Mucosa of descending colon (tissue), 3 donors: ENCODE data around the gene NARS2. TPM values are rescaled to one million over a fixed set of nuclear protein-coding genes. Genes with fewer than 3 reads are reported as not detected.
A peak's percentile ranks its signal among the peaks of the same experiment; 100 is the strongest.

Source experiments
- ATAC-seq: fragments of 200-7000 bp; cut with Tn5 transposase; one replicate; pipeline ENCODE4 v1.9.1; 2020; ENCODE audit warnings: mild to moderate bottlenecking, moderate library complexity
- DNase-seq, 3 donors: peaks; one replicate each; pipeline ENCODE4 v3.0.0-alpha.2; 2020
- H3K36me3 ChIP-seq: fragments of 200-600 bp; one replicate; pipeline ENCODE4 v1.8.0; 2021; ENCODE audit warnings: low read depth, mild to moderate bottlenecking
- H3K4me1 ChIP-seq: fragments of 200-600 bp; one replicate; pipeline ENCODE4 v1.8.0; 2021; ENCODE audit warnings: low read depth, mild to moderate bottlenecking
- H3K4me3 ChIP-seq: fragments of 200-600 bp; one replicate; pipeline ENCODE4 v1.8.0; 2021; ENCODE audit warnings: mild to moderate bottlenecking
- H3K9me3 ChIP-seq: fragments of 200-600 bp; one replicate; pipeline ENCODE4 v1.8.0; 2021; ENCODE audit warnings: mild to moderate bottlenecking
- intact Hi-C, 2 donors: fragments of 100-400 bp; cut with DNase I in 1 of 2; cut with micrococcal nuclease in 1 of 2; formaldehyde crosslinking; loops; one replicate each; pipeline versions ENCODE4 v1.11.0 to v1.11.1; 2022; cut with DNase I, micrococcal nuclease
- total RNA-seq, 3 donors: library from RNA; stranded (reverse); fragmentation: NEBNext Ultra II Directional in 2 of 3; extraction: Animal tissue kit (Norgen Biotek cat#: 25700) in 2 of 3; gene quantifications; one replicate each; pipeline versions ENCODE4 v1.2.1 to v1.2.4, GENCODE V29; 2021 to 2023
- TF ChIP-seq, protein P1 (sequence below): fragments of 200-600 bp; IDR thresholded peaks from one replicate; pipeline ENCODE4 v1.8.0; 2022; ENCODE audit warnings: antibody characterized with exemption, mild to moderate bottlenecking
- donor health status: DM: no; HTN: no; CAD: no; lungs with moderate emphysema.
- donor health status: DM: no; HTN: no; CAD: no.
- donor health status: DM: no; HTN: yes; CAD: no.

NARS2 gene
- total RNA-seq, 3 donors from 2014 or later = 13.1 to 14.0 (median 13.2) TPM

DNA sequence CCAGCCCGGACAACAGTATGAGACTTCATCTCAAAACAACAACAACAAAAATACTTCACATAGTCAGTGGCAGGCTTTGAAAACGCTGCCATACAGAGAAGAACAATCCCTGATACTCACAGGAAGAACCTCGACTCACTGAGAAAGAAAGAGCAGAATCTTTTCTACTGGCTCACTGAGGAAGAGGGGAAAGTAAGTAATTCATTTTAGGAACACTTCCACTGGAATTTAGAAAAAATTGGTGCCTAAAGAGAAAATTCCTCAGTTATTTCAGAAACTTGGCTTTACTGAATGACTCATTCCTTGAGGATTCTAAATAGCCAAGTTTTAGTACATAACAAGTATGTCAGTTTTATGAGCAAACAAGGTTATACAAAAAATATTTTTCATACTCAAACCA lies 12.3 kb downstream of the NARS2 start:
- intact Hi-C loops = loop anchor here in 1 of 2 donors (5.0 to 10.0 kb wide), 2 partner anchors 145 to 338 kb away; partner anchors contain the start of gene GAB2
- ATAC-seq (no peak), DNase-seq (no peak)
- TF ChIP-seq, protein P1, sequence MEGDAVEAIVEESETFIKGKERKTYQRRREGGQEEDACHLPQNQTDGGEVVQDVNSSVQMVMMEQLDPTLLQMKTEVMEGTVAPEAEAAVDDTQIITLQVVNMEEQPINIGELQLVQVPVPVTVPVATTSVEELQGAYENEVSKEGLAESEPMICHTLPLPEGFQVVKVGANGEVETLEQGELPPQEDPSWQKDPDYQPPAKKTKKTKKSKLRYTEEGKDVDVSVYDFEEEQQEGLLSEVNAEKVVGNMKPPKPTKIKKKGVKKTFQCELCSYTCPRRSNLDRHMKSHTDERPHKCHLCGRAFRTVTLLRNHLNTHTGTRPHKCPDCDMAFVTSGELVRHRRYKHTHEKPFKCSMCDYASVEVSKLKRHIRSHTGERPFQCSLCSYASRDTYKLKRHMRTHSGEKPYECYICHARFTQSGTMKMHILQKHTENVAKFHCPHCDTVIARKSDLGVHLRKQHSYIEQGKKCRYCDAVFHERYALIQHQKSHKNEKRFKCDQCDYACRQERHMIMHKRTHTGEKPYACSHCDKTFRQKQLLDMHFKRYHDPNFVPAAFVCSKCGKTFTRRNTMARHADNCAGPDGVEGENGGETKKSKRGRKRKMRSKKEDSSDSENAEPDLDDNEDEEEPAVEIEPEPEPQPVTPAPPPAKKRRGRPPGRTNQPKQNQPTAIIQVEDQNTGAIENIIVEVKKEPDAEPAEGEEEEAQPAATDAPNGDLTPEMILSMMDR = no peak
- no peaks in the 10 kb centered on the region for H3K36me3 ChIP-seq
- H3K4me1 ChIP-seq = peaks cover 21% of the 10 kb centered on the region
- no peak overlapping the region for H3K4me3 ChIP-seq
- no peaks in the 10 kb centered on the region for H3K9me3 ChIP-seq

DNA sequence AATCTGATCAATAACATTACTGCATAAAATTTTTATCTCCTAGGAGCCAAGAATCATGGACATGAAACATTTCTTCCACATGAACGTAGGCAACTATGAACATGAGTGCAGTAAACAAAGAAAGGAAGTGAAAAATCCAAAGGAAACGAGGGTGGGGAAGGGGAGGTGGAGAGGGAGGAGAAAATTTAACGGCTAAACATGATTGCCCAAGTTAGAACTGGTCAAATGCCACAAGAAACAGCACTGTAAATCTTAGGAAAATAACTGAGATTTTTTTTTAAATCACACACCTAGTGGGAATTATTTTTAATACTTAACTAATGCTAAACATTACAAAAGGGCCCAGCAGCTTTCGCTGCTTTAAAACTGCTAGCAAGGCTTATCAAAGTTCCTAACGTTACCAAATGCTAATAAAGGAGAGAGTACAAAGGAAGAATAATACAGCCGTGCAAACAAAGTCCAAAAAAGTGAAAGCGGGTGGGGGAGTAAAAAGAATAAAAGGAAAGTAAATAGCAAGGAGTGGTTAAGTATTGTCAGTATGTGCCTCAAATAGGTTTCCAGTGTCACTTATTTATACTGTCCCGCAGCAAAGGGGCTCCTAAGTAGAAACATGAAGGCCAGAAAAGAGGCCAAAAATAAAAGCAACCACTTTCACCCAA lies 13.7 kb downstream of the NARS2 start:
- peak in 1 of 3 donors; percentile 29 for DNase-seq
- no peaks in the 10 kb centered on the region for H3K36me3 ChIP-seq
- peak; percentile 79 for ATAC-seq
- H3K9me3 ChIP-seq = no peaks in the 10 kb centered on the region
- TF ChIP-seq, protein P1 = no peak
- H3K4me1 ChIP-seq = peaks cover 21% of the 10 kb centered on the region
- H3K4me3 ChIP-seq = no peak overlapping the region
- intact Hi-C loops = loop anchor here in 1 of 2 donors (5.0 to 10.0 kb wide), 2 partner anchors 144 to 336 kb away; partner anchors contain the start of gene GAB2

DNA sequence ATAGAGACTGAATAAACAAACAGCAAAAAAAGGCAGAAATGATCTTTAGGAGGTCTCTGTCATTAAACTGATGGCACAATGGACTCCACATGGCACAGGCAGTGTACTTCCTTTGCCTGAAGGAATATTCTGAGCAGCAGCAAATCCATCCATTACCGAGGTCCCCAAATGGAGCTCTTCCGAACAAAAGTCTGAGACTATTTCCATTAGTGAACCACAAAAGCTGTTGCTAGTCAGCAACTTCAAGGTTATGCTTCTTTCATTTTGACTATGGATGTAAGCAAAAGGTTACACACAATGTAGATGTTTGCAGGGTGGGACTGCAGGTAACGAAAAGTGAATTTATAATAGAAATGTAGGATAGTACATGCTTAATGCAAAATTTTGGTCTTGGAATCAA lies 14.5 kb downstream of the NARS2 start:
- TF ChIP-seq, protein P1 = no peak
- intact Hi-C loops = loop anchor here in 1 of 2 donors (5.0 to 10.0 kb wide), 2 partner anchors 143 to 335 kb away; partner anchors contain the start of gene GAB2
- DNase-seq (no peak), ATAC-seq (peak; percentile 12)
- H3K4me1 ChIP-seq = peaks cover 21% of the 10 kb centered on the region
- H3K36me3 ChIP-seq = no peaks in the 10 kb centered on the region
- no peaks in the 10 kb centered on the region for H3K9me3 ChIP-seq
- no peak overlapping the region for H3K4me3 ChIP-seq

DNA sequence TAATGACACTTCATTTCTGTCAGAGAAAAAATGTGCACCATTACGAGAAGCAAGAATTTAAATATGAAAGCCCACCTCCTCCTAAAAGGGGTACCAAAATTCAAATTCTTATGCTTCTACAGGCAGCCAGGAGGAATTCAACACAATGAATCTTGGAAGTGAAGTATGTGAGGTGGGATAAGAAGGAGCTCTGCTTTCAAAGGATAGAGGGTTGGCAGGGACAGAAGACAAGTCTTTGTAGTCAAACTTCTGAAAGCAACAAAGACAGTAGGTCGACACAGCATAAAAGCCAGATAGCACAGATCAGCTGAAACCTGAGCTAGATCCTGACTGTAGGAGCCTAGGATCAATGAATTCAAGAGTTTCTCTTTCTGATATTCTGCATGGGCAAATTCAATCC lies 17.4 kb downstream of the NARS2 start:
- no peaks in the 10 kb centered on the region for H3K36me3 ChIP-seq
- no peak overlapping the region for H3K4me3 ChIP-seq
- DNase-seq = no peak
- intact Hi-C loops = no loop called here
- no peaks in the 10 kb centered on the region for H3K9me3 ChIP-seq
- TF ChIP-seq, protein P1 = no peak
- H3K4me1 ChIP-seq = peaks cover 20% of the 10 kb centered on the region
- ATAC-seq = no peak

DNA sequence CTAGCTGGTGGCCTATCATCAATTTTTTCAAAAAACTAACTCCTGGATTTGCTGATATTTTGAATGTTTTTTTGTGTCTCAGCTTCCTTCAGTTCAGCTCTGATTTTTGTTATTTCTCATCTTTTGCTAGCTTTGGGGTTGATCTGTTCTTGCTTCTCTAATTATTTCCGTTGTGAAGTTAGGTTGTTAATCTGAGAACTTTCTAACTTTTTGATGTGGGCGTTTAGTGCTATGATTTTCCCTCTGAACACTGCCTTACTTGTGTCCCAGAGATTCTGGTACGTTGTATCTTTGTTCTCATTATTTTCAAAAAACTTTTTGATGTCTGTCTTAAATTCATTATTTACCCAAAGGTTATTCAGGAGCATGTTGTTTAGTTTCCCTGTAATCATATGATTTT lies 19.1 kb downstream of the NARS2 start:
- ATAC-seq = no peak
- no peak for DNase-seq

More for the DNA sequence above, 19.1 kb downstream of the NARS2 start:
- H3K9me3 ChIP-seq = no peaks in the 10 kb centered on the region
- H3K4me3 ChIP-seq = no peak overlapping the region
- TF ChIP-seq, protein P1 = no peak
- intact Hi-C loops = no loop called here
- no peaks in the 10 kb centered on the region for H3K36me3 ChIP-seq
- H3K4me1 ChIP-seq = peaks cover 7% of the 10 kb centered on the region
